ENCODE results near the gene YPEL1. TPM values are rescaled to one million over a fixed set of nuclear protein-coding genes. Genes with fewer than 3 reads are reported as not detected.

The YPEL1 gene
- total RNA-seq, 2 donors from 2014 or later: 2.2 to 2.9 TPM

- DNase-seq: no peak
- Histone ChIP-seq H3K4me1 (no peaks in the 10 kb centered on the region), H3K9me3 (no peaks in the 10 kb centered on the region), H3K36me3 (peaks cover 8% of the 10 kb centered on the region), H3K27ac (no peak overlapping the region), H3K9ac (ENCODE audit: low read depth in 2 of 2, low read length in 2 of 2) (no peak overlapping the region), H3K4me3 (no peak overlapping the region), H3K27me3 (no peaks in the 10 kb centered on the region)
- TF ChIP-seq CTCF (IDR thresholded peaks at IDR 0.05): no peak
- intact Hi-C loops (cut with DNase I): no loop called here
Measured at GRCh38 chr22:21690401-21690801, 45.2 kb downstream of the YPEL1 start.

GRCh38 chr22:21688706-21689381, 46.8 kb downstream of the YPEL1 start:
- intact Hi-C loops (cut with DNase I): no loop called here
- Histone ChIP-seq H3K27me3 (no peaks in the 10 kb centered on the region), H3K4me3 (no peak overlapping the region), H3K36me3 (peaks cover 8% of the 10 kb centered on the region), H3K4me1 (no peaks in the 10 kb centered on the region), H3K9me3 (no peaks in the 10 kb centered on the region), H3K27ac (no peak overlapping the region), H3K9ac (ENCODE audit: low read depth in 2 of 2, low read length in 2 of 2) (no peak overlapping the region)
- no peak for DNase-seq
- no peak for TF ChIP-seq CTCF (IDR thresholded peaks at IDR 0.05)

- H3K9ac ChIP-seq (ENCODE audit: low read depth in 2 of 2, low read length in 2 of 2): no peak overlapping the region
- H3K4me3 ChIP-seq: no peak overlapping the region
- no peak overlapping the region for H3K27ac ChIP-seq
- H3K27me3 ChIP-seq: no peaks in the 10 kb centered on the region
- DNase-seq: no peak
- H3K36me3 ChIP-seq: peaks cover 8% of the 10 kb centered on the region
- no peaks in the 10 kb centered on the region for H3K9me3 ChIP-seq
- TF ChIP-seq CTCF (IDR thresholded peaks at IDR 0.05): no peak
- no peaks in the 10 kb centered on the region for H3K4me1 ChIP-seq
- intact Hi-C loops (cut with DNase I): no loop called here
Measured at GRCh38 chr22:21688341-21688705, 47.3 kb downstream of the YPEL1 start.

- no peak for DNase-seq
- Histone ChIP-seq H3K4me3 (no peak overlapping the region), H3K27ac (no peak overlapping the region), H3K9ac (ENCODE audit: low read depth in 2 of 2, low read length in 2 of 2) (no peak overlapping the region), H3K4me1 (no peaks in the 10 kb centered on the region), H3K36me3 (peaks cover 8% of the 10 kb centered on the region), H3K27me3 (no peaks in the 10 kb centered on the region), H3K9me3 (no peaks in the 10 kb centered on the region)
- no peak for TF ChIP-seq CTCF (IDR thresholded peaks at IDR 0.05)
- intact Hi-C loops (cut with DNase I): no loop called here
Measured at GRCh38 chr22:21687685-21688259, 47.8 kb downstream of the YPEL1 start.

GRCh38 chr22:21686634-21687393, 48.8 kb downstream of the YPEL1 start:
- no peaks in the 10 kb centered on the region for H3K9me3 ChIP-seq
- no peak overlapping the region for H3K27ac ChIP-seq
- H3K27me3 ChIP-seq: no peaks in the 10 kb centered on the region
- H3K9ac ChIP-seq (ENCODE audit: low read depth in 2 of 2, low read length in 2 of 2): no peak overlapping the region
- H3K36me3 ChIP-seq: peaks cover 8% of the 10 kb centered on the region
- no peak for TF ChIP-seq CTCF (IDR thresholded peaks at IDR 0.05)
- no peaks in the 10 kb centered on the region for H3K4me1 ChIP-seq
- no peak for DNase-seq
- no peak overlapping the region for H3K4me3 ChIP-seq
- intact Hi-C loops (cut with DNase I): no loop called here
